Measurements from ENCODE around the gene EIF2AK3. TPM values are rescaled to one million over a fixed set of nuclear protein-coding genes. Genes with fewer than 3 reads are reported as not detected.

The EIF2AK3 gene
- total RNA-seq, result 28.7 and 29.6 TPM in 2 replicates

GRCh38 chr2:88627055-88627855 is at the start of gene EIF2AK3:
Gene EIF2AK3 (minus strand): TSS chr2:88627464. CDS start chr2:88627274, 190 bp downstream.
- intact Hi-C loops (cut with micrococcal nuclease), result loop anchor here (1.0 to 10.0 kb wide), 5 partner anchors 27 to 572 kb away; partner anchors contain the start of genes KRCC1 and RPIA
- DNase-seq (ENCODE audit: low spot score), result peak; percentile 96
- H3K4me1 Mint-ChIP-seq (ENCODE audit: low read depth), result peaks cover 5% of the 10 kb centered on the region
- H3K27me3 Mint-ChIP-seq (ENCODE audit: insufficient read depth), result no peaks in the 10 kb centered on the region
- peaks cover 1% of the 10 kb centered on the region for H3K36me3 Mint-ChIP-seq (ENCODE audit: low read depth)
- peak within 1 kb of the TSS; percentile 88 for H3K27ac Mint-ChIP-seq
- peak within 1 kb of the TSS; percentile 94 for H3K4me3 Mint-ChIP-seq
- H3K9me3 Mint-ChIP-seq, result no peaks in the 10 kb centered on the region

DNA sequence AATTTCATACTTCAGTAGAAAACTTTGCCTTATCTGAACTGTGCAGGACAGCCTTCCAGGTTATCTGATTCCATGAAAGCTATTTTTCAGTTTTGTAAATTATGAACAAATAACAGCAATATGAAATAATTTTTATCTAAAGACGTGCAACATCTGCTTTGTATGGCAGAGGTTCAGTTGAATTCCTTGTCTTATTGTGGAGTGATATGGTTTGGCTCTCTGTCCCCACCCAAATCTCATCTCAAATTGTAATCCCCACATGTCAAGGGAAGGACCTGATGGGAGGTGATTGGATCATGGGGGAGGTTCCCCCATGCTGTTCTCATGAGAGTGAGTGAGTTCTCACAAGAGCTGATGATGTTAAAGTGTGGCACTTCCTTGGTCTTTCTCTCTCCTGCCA is 46.1 kb upstream of the EIF2AK3 start:
- Mint-ChIP-seq H3K4me3 (no peak overlapping the region), H3K27me3 (ENCODE audit: insufficient read depth) (peaks cover 4% of the 10 kb centered on the region), H3K9me3 (no peaks in the 10 kb centered on the region), H3K27ac (no peak overlapping the region), H3K36me3 (ENCODE audit: low read depth) (no peaks in the 10 kb centered on the region), H3K4me1 (ENCODE audit: low read depth) (peaks cover 5% of the 10 kb centered on the region)
- intact Hi-C loops (cut with micrococcal nuclease), result loop anchor here (5.0 kb wide), 1 partner anchor 321 kb away; no protein-coding TSS in a partner anchor
- DNase-seq (ENCODE audit: low spot score), result no peak

DNA sequence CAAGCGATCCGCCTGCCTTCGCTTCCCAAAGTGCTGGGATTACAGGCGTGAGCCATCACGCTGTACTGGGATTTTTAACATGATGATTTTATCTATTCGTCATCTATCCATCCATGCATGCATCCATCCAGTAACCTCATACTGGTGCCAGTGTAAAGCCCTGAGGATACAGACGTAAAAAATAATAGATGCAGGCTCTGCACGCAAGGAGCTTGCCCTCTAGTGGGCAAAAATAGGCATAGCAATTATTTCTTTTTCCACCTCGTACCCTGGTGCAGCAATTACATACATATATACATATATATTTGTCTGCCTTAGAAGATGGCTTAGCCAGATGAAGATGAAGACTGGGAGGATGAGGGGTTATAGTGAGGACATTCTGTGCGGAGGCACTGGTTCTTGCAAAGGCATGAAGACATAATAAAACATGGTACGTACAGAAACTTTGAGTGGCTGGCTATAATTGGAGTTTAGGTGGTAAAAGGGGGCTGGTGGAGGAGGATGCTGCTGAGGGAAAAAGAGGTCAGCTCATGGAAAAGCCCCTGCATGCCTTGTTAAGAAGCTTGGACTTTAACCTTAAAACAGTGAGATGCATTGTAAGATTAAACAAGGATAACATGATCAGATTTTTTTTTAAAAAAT is 44.6 kb upstream of the EIF2AK3 start:
- Mint-ChIP-seq H3K4me3 (no peak overlapping the region), H3K9me3 (no peaks in the 10 kb centered on the region), H3K4me1 (ENCODE audit: low read depth) (peaks cover 5% of the 10 kb centered on the region), H3K36me3 (ENCODE audit: low read depth) (no peaks in the 10 kb centered on the region), H3K27me3 (ENCODE audit: insufficient read depth) (peaks cover 4% of the 10 kb centered on the region), H3K27ac (no peak overlapping the region)
- intact Hi-C loops (cut with micrococcal nuclease), result loop anchor here (1.0 to 5.0 kb wide), 2 partner anchors 19 to 320 kb away; partner anchors contain the start of gene RPIA
- DNase-seq (ENCODE audit: low spot score), result no peak

DNA sequence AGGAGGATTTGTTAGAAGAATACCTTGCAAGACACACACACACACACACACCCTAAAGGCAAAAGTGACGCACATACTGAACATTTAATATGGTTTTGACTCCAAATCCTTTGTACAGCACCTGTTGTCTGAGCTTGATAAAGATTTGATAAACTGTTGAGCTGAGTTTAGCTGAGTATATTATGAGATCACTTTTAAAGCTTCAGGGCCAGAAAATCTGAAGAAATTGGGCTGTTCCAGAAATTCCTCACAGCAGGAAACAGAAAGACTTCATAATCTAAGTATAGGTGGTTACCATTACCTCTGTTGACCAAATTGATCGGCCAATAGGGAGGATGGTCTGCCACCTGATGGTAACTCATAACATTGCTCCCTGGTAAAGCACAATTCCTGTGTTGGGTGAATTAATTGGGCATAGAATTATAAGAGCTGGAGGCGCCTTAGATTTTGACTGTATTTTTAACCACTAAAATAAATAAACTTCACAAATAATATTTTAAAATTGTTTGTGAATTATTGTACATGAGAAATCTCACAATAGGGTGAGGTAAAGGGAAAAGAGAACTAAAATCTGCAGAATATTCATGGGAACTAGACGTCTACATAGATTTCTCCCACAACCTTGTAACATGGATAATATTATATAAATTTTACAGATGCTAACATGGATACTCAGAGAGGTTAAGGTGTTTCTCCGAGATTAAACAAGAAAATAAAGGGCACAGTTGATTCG is 42.4 kb upstream of the EIF2AK3 start:
- intact Hi-C loops (cut with micrococcal nuclease), result loop anchor here (1.0 to 5.0 kb wide), 5 partner anchors 42 to 477 kb away; partner anchors contain the start of gene EIF2AK3
- Mint-ChIP-seq H3K4me1 (ENCODE audit: low read depth) (peaks cover 5% of the 10 kb centered on the region), H3K36me3 (ENCODE audit: low read depth) (no peaks in the 10 kb centered on the region), H3K4me3 (no peak overlapping the region), H3K27ac (no peak overlapping the region), H3K27me3 (ENCODE audit: insufficient read depth) (peaks cover 4% of the 10 kb centered on the region), H3K9me3 (no peaks in the 10 kb centered on the region)
- peak; percentile 5 for DNase-seq (ENCODE audit: low spot score)

DNA sequence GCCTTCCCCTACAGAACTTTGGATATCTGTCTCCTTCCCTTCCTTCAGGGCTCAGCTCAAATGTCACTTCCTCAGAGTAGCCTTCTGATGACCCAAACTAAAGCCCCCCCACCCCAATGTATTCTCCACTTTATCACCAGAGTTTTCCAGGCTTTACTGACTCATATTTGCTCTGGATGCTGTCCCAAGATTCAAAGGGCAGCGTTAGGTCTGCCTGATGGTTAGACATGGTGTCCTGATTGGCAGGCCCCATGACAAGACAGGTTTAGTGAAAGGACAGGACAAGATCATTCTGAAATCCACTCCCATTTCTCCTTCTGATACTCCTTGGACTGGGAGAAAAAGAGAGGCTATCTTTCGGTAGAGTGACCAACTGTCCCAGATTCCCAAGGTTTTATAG is 41.6 kb upstream of the EIF2AK3 start:
- H3K27me3 Mint-ChIP-seq (ENCODE audit: insufficient read depth), result peaks cover 4% of the 10 kb centered on the region
- no peak overlapping the region for H3K4me3 Mint-ChIP-seq
- no peak overlapping the region for H3K27ac Mint-ChIP-seq
- no peak for DNase-seq (ENCODE audit: low spot score)
- no peaks in the 10 kb centered on the region for H3K9me3 Mint-ChIP-seq
- no peaks in the 10 kb centered on the region for H3K36me3 Mint-ChIP-seq (ENCODE audit: low read depth)
- peaks cover 5% of the 10 kb centered on the region for H3K4me1 Mint-ChIP-seq (ENCODE audit: low read depth)
- intact Hi-C loops (cut with micrococcal nuclease), result loop anchor here (1.0 to 5.0 kb wide), 4 partner anchors 42 to 477 kb away; partner anchors contain the start of gene EIF2AK3

DNA sequence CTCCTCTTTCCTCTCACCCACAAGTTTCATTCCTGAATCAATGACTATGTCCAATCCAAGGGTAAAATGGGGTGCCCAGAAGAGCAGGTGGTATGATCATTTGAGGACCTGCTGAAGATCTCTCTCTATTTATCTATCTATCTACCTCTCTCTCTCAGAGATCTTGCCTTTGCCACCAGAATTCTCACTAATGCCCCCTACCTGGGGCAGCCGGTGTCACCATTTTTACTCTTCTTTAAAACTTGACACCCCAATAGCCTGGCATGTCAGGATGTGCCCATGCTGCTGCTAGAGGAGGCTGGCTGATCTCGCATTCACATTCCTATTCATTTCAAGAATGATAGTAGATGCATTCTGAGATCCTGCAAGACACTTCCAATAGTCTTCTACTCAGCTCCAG is 40.0 kb upstream of the EIF2AK3 start:
- intact Hi-C loops (cut with micrococcal nuclease), result loop anchor here (5.0 kb wide), 1 partner anchor 475 kb away; no protein-coding TSS in a partner anchor
- Mint-ChIP-seq H3K4me3 (no peak overlapping the region), H3K27me3 (ENCODE audit: insufficient read depth) (peaks cover 2% of the 10 kb centered on the region), H3K27ac (peak overlapping the region; percentile 42), H3K9me3 (no peaks in the 10 kb centered on the region), H3K4me1 (ENCODE audit: low read depth) (peaks cover 5% of the 10 kb centered on the region), H3K36me3 (ENCODE audit: low read depth) (no peaks in the 10 kb centered on the region)
- no peak for DNase-seq (ENCODE audit: low spot score)

DNA sequence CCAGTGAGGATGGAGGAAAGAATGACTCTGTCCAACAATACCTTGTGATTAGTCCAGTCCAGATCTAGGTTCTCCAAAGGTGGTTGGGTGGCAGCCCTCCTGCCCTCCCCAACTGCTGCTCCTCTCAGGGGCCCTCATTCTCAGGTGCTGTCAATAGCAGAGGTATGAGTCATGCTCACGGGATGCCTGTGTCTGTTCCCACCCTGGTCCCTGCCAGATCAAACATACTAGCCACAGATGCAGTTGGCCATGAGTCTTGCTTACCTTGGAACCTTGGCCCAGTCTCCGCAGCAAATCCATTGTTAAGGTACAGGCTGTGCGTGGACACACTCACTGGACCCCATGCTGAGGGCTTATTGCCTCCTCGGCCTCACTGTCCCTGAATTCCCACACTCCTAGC is 39.3 kb upstream of the EIF2AK3 start:
- no peak overlapping the region for H3K27ac Mint-ChIP-seq
- H3K36me3 Mint-ChIP-seq (ENCODE audit: low read depth), result no peaks in the 10 kb centered on the region
- intact Hi-C loops (cut with micrococcal nuclease), result loop anchor here (5.0 kb wide), 1 partner anchor 474 kb away; no protein-coding TSS in a partner anchor
- no peak overlapping the region for H3K4me3 Mint-ChIP-seq
- no peaks in the 10 kb centered on the region for H3K27me3 Mint-ChIP-seq (ENCODE audit: insufficient read depth)
- DNase-seq (ENCODE audit: low spot score), result no peak
- peaks cover 5% of the 10 kb centered on the region for H3K4me1 Mint-ChIP-seq (ENCODE audit: low read depth)
- H3K9me3 Mint-ChIP-seq, result no peaks in the 10 kb centered on the region

DNA sequence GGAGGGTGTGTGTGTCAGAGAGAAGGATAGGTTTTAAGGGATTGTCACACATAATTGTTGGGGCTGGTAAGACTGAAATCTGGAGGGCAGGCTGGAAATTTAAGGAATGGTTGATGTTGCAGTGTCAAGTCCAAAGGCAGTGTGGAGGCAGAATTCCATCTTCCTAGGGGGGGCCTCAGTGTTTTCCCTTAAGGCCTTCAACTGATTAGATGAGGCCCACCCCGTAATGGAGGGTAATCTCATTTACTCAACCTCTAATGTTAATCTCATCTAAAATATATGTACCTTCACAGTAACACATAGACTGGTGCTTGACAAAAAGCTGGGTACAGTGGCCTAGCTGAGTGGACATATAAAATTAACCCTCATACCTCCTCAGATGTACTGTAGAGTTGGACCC is 33.4 kb upstream of the EIF2AK3 start:
- intact Hi-C loops (cut with micrococcal nuclease), result no loop called here
- no peaks in the 10 kb centered on the region for H3K9me3 Mint-ChIP-seq

GRCh38 chr2:88659538-88659915 is 32.3 kb upstream of the EIF2AK3 start:
- H3K27me3 Mint-ChIP-seq (ENCODE audit: insufficient read depth), result peaks cover 2% of the 10 kb centered on the region
- H3K4me1 Mint-ChIP-seq (ENCODE audit: low read depth), result no peaks in the 10 kb centered on the region
- no peak overlapping the region for H3K4me3 Mint-ChIP-seq
- intact Hi-C loops (cut with micrococcal nuclease), result no loop called here
- H3K9me3 Mint-ChIP-seq, result no peaks in the 10 kb centered on the region
- no peak for DNase-seq (ENCODE audit: low spot score)
- no peaks in the 10 kb centered on the region for H3K36me3 Mint-ChIP-seq (ENCODE audit: low read depth)
- no peak overlapping the region for H3K27ac Mint-ChIP-seq

More for the DNA sequence above, 33.4 kb upstream of the EIF2AK3 start:
- H3K27me3 Mint-ChIP-seq (ENCODE audit: insufficient read depth), result peaks cover 2% of the 10 kb centered on the region
- no peak overlapping the region for H3K27ac Mint-ChIP-seq
- H3K4me1 Mint-ChIP-seq (ENCODE audit: low read depth), result no peaks in the 10 kb centered on the region
- DNase-seq (ENCODE audit: low spot score), result no peak
- no peaks in the 10 kb centered on the region for H3K36me3 Mint-ChIP-seq (ENCODE audit: low read depth)
- no peak overlapping the region for H3K4me3 Mint-ChIP-seq

DNA sequence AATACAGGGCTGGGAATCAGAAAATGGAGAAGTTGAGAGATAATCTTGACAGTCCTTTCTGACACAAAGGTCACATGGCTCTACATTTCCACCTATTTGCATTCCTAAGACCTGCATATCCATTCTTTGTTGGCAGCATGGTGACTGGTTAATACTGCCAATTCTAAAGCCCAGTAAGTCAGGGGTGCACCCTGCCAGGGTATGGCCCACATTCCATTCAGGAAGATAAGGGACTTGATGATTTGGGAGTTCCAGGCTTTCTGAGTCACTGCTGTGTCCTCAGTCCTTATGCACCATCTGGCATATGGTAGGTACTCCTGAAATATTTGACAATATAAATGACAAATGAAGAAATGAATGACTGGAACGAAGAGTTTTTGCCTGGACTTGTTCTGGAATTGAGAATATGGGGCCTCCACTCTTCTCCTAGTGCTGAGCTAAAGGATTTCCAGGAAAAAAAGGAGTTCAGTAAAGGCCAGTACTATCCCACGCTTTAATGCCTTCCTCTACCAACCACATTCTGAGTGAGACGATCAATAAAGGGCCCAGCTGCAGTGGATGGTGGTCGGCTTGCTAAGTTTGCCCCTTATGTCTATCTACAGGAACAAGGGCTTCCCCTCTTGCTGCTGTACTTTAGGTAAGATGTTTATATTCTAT is 31.7 kb upstream of the EIF2AK3 start:
- H3K9me3 Mint-ChIP-seq, result no peaks in the 10 kb centered on the region
- no peak for DNase-seq (ENCODE audit: low spot score)
- H3K27me3 Mint-ChIP-seq (ENCODE audit: insufficient read depth), result peaks cover 2% of the 10 kb centered on the region
- no peaks in the 10 kb centered on the region for H3K36me3 Mint-ChIP-seq (ENCODE audit: low read depth)
- intact Hi-C loops (cut with micrococcal nuclease), result no loop called here
- H3K4me1 Mint-ChIP-seq (ENCODE audit: low read depth), result no peaks in the 10 kb centered on the region
- no peak overlapping the region for H3K27ac Mint-ChIP-seq
- no peak overlapping the region for H3K4me3 Mint-ChIP-seq

GRCh38 chr2:88658326-88658725 is 31.1 kb upstream of the EIF2AK3 start:
- no peaks in the 10 kb centered on the region for H3K4me1 Mint-ChIP-seq (ENCODE audit: low read depth)
- DNase-seq (ENCODE audit: low spot score), result no peak
- no peak overlapping the region for H3K4me3 Mint-ChIP-seq
- no peaks in the 10 kb centered on the region for H3K36me3 Mint-ChIP-seq (ENCODE audit: low read depth)
- H3K27me3 Mint-ChIP-seq (ENCODE audit: insufficient read depth), result peaks cover 2% of the 10 kb centered on the region
- intact Hi-C loops (cut with micrococcal nuclease), result no loop called here
- no peaks in the 10 kb centered on the region for H3K9me3 Mint-ChIP-seq
- H3K27ac Mint-ChIP-seq, result no peak overlapping the region

DNA sequence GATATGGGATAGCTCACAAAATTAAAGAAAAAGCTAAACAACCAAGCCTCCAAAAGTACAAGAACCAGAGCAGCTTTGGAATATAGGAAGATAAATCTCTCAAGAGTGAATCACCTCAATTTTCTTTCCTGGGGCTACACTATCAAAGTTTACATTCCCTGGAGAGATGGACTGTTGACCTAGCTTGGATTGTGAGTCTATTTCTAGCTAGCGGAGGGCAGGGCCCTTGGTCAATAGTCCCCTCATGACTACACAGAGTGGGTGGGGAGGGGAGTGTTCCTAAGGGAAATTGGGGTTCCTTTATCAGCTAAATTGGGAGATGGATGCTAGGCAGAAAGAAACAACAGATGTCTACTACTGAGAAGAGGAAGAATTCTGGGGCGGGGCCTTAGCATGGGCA is 29.9 kb upstream of the EIF2AK3 start:
- H3K9me3 Mint-ChIP-seq, result no peaks in the 10 kb centered on the region
- H3K27me3 Mint-ChIP-seq (ENCODE audit: insufficient read depth), result peaks cover 2% of the 10 kb centered on the region
- H3K36me3 Mint-ChIP-seq (ENCODE audit: low read depth), result no peaks in the 10 kb centered on the region
- intact Hi-C loops (cut with micrococcal nuclease), result no loop called here
- no peak overlapping the region for H3K4me3 Mint-ChIP-seq
- no peak overlapping the region for H3K27ac Mint-ChIP-seq
- no peaks in the 10 kb centered on the region for H3K4me1 Mint-ChIP-seq (ENCODE audit: low read depth)
- DNase-seq (ENCODE audit: low spot score), result no peak
